Erythroblast (primary cell): Measurements from ENCODE around the gene SYNE2.

ENCODE experiments used
- GATA1 ChIP-seq: IDR thresholded peaks from 2 replicates; pipeline ENCODE4 v1.6.1; 2011; ENCODE audit warnings: low read depth, mild to moderate bottlenecking, control low read depth, low read length, moderate library complexity
- POLR2A ChIP-seq: IDR thresholded peaks from 2 replicates; pipeline ENCODE4 v1.6.1; 2011; ENCODE audit warnings: mild to moderate bottlenecking, low read length

GRCh38 chr14:64074961-64075612, 222.3 kb downstream of the SYNE2 start:
- TF ChIP-seq POLR2A = no peak
- no peak for TF ChIP-seq GATA1
